ENCODE results near the gene TMEM98. TPM values are rescaled to one million over a fixed set of nuclear protein-coding genes. Genes with fewer than 3 reads are reported as not detected.

TMEM98 gene
- total and polyA plus RNA-seq, 11 donors, result 5.7 to 35.8 (median 13.3) TPM

DNA sequence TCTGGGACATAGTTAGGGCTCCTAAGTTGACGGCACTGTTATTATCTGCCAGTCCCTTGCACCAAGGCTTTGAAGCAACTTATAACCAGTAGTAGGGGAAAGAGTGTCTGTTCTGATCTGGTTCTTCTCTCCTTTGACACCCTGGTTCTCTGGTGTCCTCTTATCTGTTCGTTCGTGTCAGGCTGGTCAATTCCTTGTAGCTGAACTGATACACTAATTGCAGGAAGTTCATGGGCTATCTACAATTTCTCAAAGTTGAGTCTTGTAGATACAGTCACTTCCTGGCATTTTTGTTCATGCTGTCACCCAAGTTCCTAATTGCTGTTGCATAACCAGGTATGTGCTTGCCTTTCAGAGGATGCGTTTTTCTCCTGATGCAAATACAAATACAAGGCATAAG, 33.7 kb upstream of the TMEM98 start:
- TF ChIP-seq, protein P1, sequence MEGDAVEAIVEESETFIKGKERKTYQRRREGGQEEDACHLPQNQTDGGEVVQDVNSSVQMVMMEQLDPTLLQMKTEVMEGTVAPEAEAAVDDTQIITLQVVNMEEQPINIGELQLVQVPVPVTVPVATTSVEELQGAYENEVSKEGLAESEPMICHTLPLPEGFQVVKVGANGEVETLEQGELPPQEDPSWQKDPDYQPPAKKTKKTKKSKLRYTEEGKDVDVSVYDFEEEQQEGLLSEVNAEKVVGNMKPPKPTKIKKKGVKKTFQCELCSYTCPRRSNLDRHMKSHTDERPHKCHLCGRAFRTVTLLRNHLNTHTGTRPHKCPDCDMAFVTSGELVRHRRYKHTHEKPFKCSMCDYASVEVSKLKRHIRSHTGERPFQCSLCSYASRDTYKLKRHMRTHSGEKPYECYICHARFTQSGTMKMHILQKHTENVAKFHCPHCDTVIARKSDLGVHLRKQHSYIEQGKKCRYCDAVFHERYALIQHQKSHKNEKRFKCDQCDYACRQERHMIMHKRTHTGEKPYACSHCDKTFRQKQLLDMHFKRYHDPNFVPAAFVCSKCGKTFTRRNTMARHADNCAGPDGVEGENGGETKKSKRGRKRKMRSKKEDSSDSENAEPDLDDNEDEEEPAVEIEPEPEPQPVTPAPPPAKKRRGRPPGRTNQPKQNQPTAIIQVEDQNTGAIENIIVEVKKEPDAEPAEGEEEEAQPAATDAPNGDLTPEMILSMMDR (IDR thresholded peaks at IDR 0.05), result no peak
- no peak for TF ChIP-seq POLR2A (IDR thresholded peaks at IDR 0.05)
- Histone ChIP-seq H3K36me3 (no peaks in the 10 kb centered on the region), H3K4me3 (no peak overlapping the region), H3K27ac (no peak overlapping the region), H3K4me1 (peaks cover 0 to 12% (median 1%) of the 10 kb centered on the region in 12 donors), H3K27me3 (no peaks in the 10 kb centered on the region), H3K9me3 (no peaks in the 10 kb centered on the region)
- peak in 1 of 4 donors; percentile 32 for ATAC-seq
- no peak for DNase-seq
- intact Hi-C loops (cut with DNase I), result no loop called here
- WGBS, 4 donors, result 21 to 36% (median 30%) methylated on average over 4 of the region's 4 CpGs

DNA sequence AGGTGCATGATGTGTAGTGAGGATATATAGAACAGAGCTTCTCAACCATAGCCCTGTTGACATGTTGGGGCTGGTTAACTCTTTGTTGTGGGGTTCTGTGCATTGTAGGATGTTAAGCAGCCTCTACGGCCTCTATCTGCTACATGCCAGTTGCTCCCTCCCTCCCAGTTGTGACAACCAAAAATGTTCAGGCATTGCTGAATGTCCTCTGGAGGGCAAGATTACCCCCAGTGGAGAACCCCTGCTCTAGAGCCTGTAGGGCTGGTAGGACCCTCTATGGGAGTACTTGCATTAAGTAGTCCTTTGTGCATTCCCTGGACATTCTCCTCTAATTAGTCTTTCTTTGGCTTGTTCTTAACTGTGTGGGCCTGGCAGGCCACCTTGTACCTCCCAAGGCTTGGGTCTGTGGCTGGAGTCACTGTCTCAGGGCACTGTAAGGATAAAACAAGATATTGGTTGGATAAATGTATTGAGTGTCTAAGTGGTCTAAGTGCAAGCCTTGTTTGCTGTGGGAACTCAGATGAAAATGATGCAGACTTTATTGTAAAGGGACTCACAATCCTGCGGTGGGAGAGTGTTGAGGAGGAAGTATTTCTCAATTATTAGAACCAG, 31.2 kb upstream of the TMEM98 start:
- H3K36me3 ChIP-seq, result no peaks in the 10 kb centered on the region
- intact Hi-C loops (cut with DNase I), result no loop called here
- no peaks in the 10 kb centered on the region for H3K9me3 ChIP-seq
- WGBS, 4 donors, result 83 to 88% (median 85%) methylated on average over 2 of the region's 2 CpGs
- H3K4me1 ChIP-seq, result peaks cover 0 to 12% (median 1%) of the 10 kb centered on the region in 12 donors
- DNase-seq, result no peak
- TF ChIP-seq POLR2A (IDR thresholded peaks at IDR 0.05), result no peak
- TF ChIP-seq, protein P1 (IDR thresholded peaks at IDR 0.05), result no peak
- no peak for ATAC-seq
- no peak overlapping the region for H3K27ac ChIP-seq
- H3K4me3 ChIP-seq, result no peak overlapping the region
- no peaks in the 10 kb centered on the region for H3K27me3 ChIP-seq

DNA sequence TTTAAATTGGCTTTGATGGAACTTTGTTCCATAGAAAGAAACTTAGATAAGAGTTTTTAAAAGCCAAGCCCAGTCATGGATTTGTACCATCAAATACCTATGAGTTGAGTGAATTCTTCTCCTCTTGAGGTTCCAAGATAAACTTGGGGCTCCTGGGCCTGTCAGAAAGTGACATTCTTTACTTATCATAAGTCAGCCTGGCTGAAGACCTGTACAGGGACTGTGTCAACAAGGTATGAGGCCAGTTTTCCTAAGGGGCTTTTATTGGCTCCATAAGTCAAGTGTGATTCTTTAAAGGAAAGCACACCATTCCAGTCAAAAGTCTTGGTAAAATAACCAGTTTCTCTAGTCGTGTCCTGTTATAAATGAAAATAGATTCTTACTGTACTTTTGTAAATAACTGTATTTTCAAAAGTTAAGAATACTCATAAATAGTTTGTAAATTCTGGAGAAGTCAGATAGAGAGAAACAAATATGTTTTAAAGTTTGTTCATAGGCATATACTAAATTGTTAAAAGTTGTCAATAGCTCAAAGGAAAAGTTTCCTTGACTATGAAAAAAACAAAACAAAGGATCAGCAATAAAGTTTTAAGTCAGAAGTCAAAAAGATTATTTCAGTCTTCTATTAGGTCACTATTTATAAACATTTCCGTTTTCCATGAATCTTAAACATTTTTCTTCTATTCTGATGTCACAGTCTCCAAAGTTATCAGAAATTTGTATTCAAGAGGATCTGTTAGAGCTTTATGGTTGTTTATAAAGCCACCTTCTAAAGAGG, 28.5 kb upstream of the TMEM98 start:
- WGBS, 4 donors, result 58 to 71% (median 64%) methylated on average over 2 of the region's 2 CpGs
- DNase-seq, result no peak
- ATAC-seq, result no peak
- no peak for TF ChIP-seq POLR2A (IDR thresholded peaks at IDR 0.05)
- TF ChIP-seq, protein P1 (IDR thresholded peaks at IDR 0.05), result no peak
- no peak overlapping the region for H3K27ac ChIP-seq
- H3K27me3 ChIP-seq, result peaks cover 0 to 2% (median 0%) of the 10 kb centered on the region in 9 donors
- no peaks in the 10 kb centered on the region for H3K36me3 ChIP-seq
- H3K4me3 ChIP-seq, result no peak overlapping the region
- no peaks in the 10 kb centered on the region for H3K9me3 ChIP-seq
- intact Hi-C loops (cut with DNase I), result loop anchor here in 1 of 10 donors (10.0 kb wide), 1 partner anchor 115 kb away; no protein-coding TSS in a partner anchor
- peaks cover 0 to 12% (median 1%) of the 10 kb centered on the region in 12 donors for H3K4me1 ChIP-seq

DNA sequence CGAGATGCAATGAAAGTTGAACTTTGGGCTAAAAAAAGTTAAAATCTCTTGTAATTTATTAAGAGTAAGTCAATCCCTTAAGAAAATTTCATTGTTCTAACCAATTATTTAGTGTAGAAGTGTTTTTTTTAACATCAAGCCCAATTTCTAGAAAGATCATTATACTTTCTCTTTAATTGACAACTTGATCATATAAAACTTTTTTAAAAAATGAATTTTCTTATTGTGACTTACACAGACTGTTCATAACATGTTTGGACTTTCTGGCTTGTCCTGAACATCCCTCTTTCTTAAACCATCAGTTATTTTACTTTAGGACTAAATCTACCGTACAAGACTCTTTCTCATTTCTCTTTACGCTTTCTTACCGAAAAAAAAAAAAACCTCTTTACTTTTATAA, 26.2 kb upstream of the TMEM98 start:
- intact Hi-C loops (cut with DNase I), result loop anchor here in 1 of 10 donors (10.0 kb wide), 1 partner anchor 117 kb away; no protein-coding TSS in a partner anchor
- H3K36me3 ChIP-seq, result no peaks in the 10 kb centered on the region
- H3K9me3 ChIP-seq, result no peaks in the 10 kb centered on the region
- DNase-seq (no peak), ATAC-seq (no peak)
- H3K27me3 ChIP-seq, result peaks cover 0 to 2% (median 0%) of the 10 kb centered on the region in 9 donors
- peaks cover 0 to 12% (median 1%) of the 10 kb centered on the region in 12 donors for H3K4me1 ChIP-seq
- 93 to 98% (median 96%) methylated on average over 4 of the region's 4 CpGs for WGBS, 4 donors
- no peak overlapping the region for H3K4me3 ChIP-seq
- no peak overlapping the region for H3K27ac ChIP-seq
- TF ChIP-seq, protein P1 (IDR thresholded peaks at IDR 0.05), result no peak
- TF ChIP-seq POLR2A (IDR thresholded peaks at IDR 0.05), result no peak
